ENCODE measurements around the gene UBR2. TPM values are rescaled to one million over a fixed set of nuclear protein-coding genes. Genes with fewer than 3 reads are reported as not detected.

UBR2 gene
- total and polyA plus RNA-seq, 2 donors (not counting 3 experiments of a cell fraction or from before 2014, with no cell fraction given): 8.0 to 22.3 TPM

DNA sequence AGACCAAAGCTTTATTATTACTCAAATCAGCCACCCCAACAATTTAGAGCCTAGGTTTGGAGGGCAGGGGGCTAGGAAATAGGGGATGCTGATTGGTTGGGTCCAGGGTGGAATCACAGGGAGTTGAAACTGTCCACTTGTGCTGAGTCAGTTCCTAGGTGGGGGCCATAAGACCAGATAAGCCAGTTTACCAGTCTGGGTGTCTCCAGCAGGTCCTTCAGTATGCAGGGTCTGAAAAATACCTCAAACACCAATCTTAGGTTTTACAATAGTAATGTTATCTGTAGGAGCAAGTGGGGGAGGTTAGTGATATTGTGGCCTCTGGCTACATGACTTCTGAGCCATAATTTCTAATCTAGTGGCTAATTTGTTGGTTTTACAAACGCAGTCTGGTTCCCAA, 63.2 kb downstream of the UBR2 start:
- no TSS peak for BruUV-seq (replicated peaks)
- no peak overlapping the region for H3K4me3 ChIP-seq (replicated peaks in 1 of 3; ENCODE audit: insufficient read depth in 1 of 3, low read depth in 1 of 3, low read length in 3 of 3)
- no peaks in the 10 kb centered on the region for H3K79me2 ChIP-seq (ENCODE audit: control insufficient read depth, insufficient read depth, low read length)
- no peaks in the 10 kb centered on the region for H3K27me3 ChIP-seq (ENCODE audit: control insufficient read depth in 2 of 2, insufficient read depth in 2 of 2, low read length in 2 of 2)
- no peak for TF ChIP-seq POLR2A (IDR thresholded peaks at IDR 0.05; ENCODE audit: low read depth, low read length)
- TF ChIP-seq JUN (IDR thresholded peaks at IDR 0.05; ENCODE audit: borderline replicate concordance, insufficient read depth, insufficient read length, low read depth): no peak
- no peak for TF ChIP-seq EZH2 (IDR thresholded peaks at IDR 0.05; ENCODE audit: borderline replicate concordance, low read depth, low read length, severe bottlenecking)
- TF ChIP-seq, protein P1, sequence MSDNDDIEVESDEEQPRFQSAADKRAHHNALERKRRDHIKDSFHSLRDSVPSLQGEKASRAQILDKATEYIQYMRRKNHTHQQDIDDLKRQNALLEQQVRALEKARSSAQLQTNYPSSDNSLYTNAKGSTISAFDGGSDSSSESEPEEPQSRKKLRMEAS (IDR thresholded peaks at IDR 0.05; ENCODE audit: insufficient read depth, insufficient read length): no peak
- no peak for TF ChIP-seq MYC (IDR thresholded peaks at IDR 0.05; ENCODE audit: low read depth, low read length)
- no peak for TF ChIP-seq FOS (IDR thresholded peaks at IDR 0.05; ENCODE audit: borderline replicate concordance, insufficient read depth, low read length)
- no peak for TF ChIP-seq GATA2 (IDR thresholded peaks at IDR 0.05; ENCODE audit: insufficient read depth, insufficient read length, low read depth, low read length)
- no peak for TF ChIP-seq POLR2AphosphoS5 (IDR thresholded peaks at IDR 0.05; ENCODE audit: insufficient read depth, low read depth, low read length)
- TF ChIP-seq, protein P2, sequence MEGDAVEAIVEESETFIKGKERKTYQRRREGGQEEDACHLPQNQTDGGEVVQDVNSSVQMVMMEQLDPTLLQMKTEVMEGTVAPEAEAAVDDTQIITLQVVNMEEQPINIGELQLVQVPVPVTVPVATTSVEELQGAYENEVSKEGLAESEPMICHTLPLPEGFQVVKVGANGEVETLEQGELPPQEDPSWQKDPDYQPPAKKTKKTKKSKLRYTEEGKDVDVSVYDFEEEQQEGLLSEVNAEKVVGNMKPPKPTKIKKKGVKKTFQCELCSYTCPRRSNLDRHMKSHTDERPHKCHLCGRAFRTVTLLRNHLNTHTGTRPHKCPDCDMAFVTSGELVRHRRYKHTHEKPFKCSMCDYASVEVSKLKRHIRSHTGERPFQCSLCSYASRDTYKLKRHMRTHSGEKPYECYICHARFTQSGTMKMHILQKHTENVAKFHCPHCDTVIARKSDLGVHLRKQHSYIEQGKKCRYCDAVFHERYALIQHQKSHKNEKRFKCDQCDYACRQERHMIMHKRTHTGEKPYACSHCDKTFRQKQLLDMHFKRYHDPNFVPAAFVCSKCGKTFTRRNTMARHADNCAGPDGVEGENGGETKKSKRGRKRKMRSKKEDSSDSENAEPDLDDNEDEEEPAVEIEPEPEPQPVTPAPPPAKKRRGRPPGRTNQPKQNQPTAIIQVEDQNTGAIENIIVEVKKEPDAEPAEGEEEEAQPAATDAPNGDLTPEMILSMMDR (IDR thresholded peaks at IDR 0.05; ENCODE audit: extremely low read depth in 1 of 2, insufficient read depth in 1 of 2, low read depth in 1 of 2, low read length in 2 of 2): no peak
- no peak for DNase-seq (ENCODE audit: low read depth, low spot score)
- no peak overlapping the region for H3K4me2 ChIP-seq (ENCODE audit: insufficient read depth, low read length)
- dilution Hi-C loops (cut with MboI; ENCODE audit: extremely low pct_ligation_motif_present, low sequenced_read_pairs): no loop called here
- FAIRE-seq: no peak
- H3K9me1 ChIP-seq (replicated peaks; ENCODE audit: control insufficient read depth, extremely low read depth, insufficient read depth, low read length): no peaks in the 10 kb centered on the region
- intact Hi-C loops (cut with micrococcal nuclease): no loop called here
- H2AFZ ChIP-seq (ENCODE audit: low read depth, low read length): no peak overlapping the region
- peaks cover 0 to 2% of the 10 kb centered on the region in 2 experiments for H3K36me3 ChIP-seq (ENCODE audit: control insufficient read depth in 2 of 2, extremely low read depth in 1 of 2, insufficient read depth in 2 of 2, low read length in 2 of 2)
- no peaks in the 10 kb centered on the region for H3K4me1 ChIP-seq (ENCODE audit: control insufficient read depth, extremely low read depth, insufficient read depth, low read length)
- POLR2A ChIA-PET: no interaction called here
- no peak overlapping the region for H3K9ac ChIP-seq (replicated peaks; ENCODE audit: extremely low read depth, insufficient read depth, low read length)
- no peak overlapping the region for H3K27ac ChIP-seq (ENCODE audit: insufficient read depth, low read depth, low read length)
- no peaks in the 10 kb centered on the region for H4K20me1 ChIP-seq (replicated peaks; ENCODE audit: control insufficient read depth, extremely low read depth, insufficient read depth, low read length)
- CTCF ChIA-PET: no interaction called here
- H3K9me3 ChIP-seq (replicated peaks; ENCODE audit: control insufficient read depth, insufficient read depth, low read length): no peaks in the 10 kb centered on the region

Measured in endothelial cell of umbilical vein (primary cell).